ENCODE measurements around the gene STK16. TPM values are rescaled to one million over a fixed set of nuclear protein-coding genes. Genes with fewer than 3 reads are reported as not detected.
A peak's percentile ranks its signal among the peaks of the same experiment; 100 is the strongest.

Gene STK16
- total RNA-seq, 1 donor from 2014 or later: 17.5 TPM

DNA sequence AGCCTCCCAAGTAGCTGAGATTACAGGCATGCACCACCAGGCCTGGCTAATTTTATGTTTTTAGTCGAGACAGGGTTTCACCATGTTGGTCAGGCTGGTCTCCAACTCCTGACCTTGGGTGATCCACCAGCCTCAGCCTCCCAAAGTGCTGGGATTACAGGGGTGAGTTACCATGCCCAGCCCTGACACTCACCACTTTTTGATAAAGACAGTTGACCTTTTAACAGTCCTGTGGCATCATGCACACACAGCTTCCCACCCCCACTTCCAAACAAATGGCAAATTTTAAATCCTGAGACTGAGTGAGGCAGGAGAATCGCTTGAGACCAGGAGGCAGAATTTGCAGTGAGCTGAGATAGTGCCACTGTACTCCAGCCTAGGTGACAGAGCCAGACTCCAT, 27.7 kb downstream of the STK16 start:
- TF ChIP-seq, protein P1, sequence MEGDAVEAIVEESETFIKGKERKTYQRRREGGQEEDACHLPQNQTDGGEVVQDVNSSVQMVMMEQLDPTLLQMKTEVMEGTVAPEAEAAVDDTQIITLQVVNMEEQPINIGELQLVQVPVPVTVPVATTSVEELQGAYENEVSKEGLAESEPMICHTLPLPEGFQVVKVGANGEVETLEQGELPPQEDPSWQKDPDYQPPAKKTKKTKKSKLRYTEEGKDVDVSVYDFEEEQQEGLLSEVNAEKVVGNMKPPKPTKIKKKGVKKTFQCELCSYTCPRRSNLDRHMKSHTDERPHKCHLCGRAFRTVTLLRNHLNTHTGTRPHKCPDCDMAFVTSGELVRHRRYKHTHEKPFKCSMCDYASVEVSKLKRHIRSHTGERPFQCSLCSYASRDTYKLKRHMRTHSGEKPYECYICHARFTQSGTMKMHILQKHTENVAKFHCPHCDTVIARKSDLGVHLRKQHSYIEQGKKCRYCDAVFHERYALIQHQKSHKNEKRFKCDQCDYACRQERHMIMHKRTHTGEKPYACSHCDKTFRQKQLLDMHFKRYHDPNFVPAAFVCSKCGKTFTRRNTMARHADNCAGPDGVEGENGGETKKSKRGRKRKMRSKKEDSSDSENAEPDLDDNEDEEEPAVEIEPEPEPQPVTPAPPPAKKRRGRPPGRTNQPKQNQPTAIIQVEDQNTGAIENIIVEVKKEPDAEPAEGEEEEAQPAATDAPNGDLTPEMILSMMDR (conservative IDR thresholded peaks at IDR 0.05; ENCODE audit: low read depth, low read length): no peak
- DNase-seq (ENCODE audit: low read depth): no peak
- H3K4me3 ChIP-seq (ENCODE audit: low read depth, low read length): no peak overlapping the region

DNA sequence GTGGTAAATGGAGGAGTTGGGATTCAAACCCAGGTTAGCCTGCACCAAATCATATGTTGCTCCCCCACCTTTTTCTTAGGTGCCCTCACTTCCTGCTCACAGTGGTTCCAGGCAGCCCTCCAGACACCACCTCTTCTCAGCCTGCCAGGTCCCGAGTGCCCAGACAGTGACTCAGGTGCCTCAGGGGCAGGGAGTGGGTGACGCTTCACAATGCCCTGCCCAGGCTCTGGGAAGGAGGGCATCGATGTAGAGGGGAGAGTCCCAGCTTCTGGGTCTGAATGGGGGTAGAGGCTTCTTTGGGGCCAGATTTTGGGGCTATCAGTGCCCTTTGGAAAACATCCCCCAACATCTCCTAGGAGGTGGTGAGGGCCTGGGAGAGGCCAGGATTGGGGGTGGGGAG, 28.7 kb downstream of the STK16 start:
- no peak for DNase-seq (ENCODE audit: low read depth)
- H3K4me3 ChIP-seq (ENCODE audit: low read depth, low read length): no peak overlapping the region

DNA sequence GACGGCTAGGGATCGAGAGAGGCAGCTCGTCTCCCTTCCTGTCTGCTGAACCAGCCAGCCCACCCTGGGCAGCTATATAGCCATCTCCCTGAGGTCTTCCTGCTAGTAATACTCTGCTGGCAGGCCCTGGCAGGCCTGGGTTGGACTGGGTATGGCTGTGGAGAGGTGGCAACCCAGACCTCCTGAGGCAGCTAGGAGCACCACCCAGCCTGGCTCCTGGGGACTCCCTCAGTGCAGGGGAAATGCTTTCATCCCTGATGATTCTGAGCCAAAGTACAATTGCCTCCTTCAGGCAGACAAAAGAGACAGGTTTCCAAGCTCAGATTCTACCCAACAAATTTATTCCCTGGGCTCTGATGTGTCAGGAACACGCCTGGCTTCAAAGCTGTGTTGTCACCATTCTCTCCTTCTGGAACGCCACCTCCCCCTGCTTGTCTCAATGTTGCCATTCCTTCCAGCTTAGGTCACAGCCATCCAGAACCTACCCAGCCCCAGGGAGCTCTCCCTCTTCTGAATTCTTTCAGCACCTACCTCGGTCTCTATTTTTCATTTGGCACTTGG, 29.2 kb downstream of the STK16 start:
- peak; percentile 66 for DNase-seq (ENCODE audit: low read depth)
- no peak overlapping the region for H3K4me3 ChIP-seq (ENCODE audit: low read depth, low read length)
- TF ChIP-seq, protein P1 (conservative IDR thresholded peaks at IDR 0.05; ENCODE audit: low read depth, low read length): no peak

More for the DNA sequence above, 28.7 kb downstream of the STK16 start:
- TF ChIP-seq, protein P1 (conservative IDR thresholded peaks at IDR 0.05; ENCODE audit: low read depth, low read length): no peak

DNA sequence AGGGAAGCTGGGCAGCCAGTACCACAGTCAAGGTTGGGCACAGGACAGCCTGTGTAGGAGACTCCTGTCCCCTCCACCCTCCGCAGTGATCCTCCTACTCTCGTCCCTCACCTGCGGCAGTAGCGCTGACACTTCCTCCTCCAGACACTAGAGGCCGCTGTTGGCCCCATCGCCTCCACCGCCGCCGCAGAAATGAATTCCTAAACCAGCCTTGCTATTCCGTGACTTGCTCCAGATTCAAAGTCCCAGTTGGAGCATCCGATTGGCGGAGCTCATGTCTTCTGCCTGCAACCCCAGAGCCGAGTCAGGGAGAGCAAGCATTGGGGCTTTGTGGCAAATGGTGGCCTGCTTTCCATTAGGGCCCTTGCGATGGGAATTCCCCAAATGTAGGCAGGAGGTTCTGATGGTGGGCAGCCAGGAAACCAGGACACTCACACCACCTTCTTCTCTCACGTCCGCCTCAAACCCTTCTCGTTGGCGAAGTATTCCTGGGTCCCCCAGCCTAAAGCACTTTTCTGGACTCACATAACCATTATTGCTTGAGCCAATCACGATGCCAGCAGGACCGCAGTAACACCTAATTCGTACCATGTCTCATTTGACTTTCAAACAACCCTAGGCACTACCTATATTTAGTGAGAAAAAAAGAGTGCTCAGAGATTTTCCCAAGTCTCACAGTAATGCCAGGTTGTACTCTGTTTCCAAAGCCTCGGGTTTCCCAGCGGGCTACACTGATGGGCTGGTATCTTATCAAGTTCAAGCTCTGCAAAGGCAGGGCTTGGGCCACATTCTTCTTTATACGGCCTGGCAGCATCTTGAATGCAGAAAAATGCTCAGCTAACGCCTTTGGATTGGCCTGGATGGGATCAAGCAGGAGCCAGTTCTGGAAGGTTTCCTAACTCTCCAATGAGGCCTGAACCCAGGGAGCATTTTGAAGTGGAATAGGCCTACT, 32.7 kb downstream of the STK16 start:
- H3K4me3 ChIP-seq (ENCODE audit: low read depth, low read length): no peak overlapping the region
- DNase-seq (ENCODE audit: low read depth): no peak

DNA sequence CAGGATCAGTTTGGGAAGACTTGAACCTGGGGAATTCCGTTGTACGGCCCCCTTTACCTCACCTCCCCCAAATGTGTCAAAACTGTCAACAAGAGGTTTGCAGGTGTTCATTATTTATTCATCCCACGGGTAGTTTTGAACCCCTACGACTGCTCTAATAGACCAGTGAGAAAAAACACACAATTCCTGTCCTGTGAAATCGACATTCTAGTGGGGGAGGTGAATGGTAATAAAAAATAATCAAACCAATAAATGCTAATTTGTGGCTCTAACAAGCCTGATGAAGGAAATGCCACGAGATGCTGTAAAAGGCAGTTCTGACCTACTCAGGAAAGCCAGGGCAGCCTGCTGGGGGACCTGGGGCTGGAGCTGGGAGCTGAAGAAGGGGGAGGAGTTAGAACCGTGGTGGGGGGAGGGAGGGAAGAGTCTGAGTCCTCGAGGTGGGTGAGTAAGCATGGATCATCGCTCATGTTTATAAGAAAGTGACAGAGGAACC, 33.4 kb downstream of the STK16 start:
- TF ChIP-seq, protein P1 (conservative IDR thresholded peaks at IDR 0.05; ENCODE audit: low read depth, low read length): no peak
- no peak for DNase-seq (ENCODE audit: low read depth)
- peak overlapping the region; percentile 38 for H3K4me3 ChIP-seq (ENCODE audit: low read depth, low read length)

More for the DNA sequence above, 32.7 kb downstream of the STK16 start:
- TF ChIP-seq, protein P1 (conservative IDR thresholded peaks at IDR 0.05; ENCODE audit: low read depth, low read length): peak; percentile 94

DNA sequence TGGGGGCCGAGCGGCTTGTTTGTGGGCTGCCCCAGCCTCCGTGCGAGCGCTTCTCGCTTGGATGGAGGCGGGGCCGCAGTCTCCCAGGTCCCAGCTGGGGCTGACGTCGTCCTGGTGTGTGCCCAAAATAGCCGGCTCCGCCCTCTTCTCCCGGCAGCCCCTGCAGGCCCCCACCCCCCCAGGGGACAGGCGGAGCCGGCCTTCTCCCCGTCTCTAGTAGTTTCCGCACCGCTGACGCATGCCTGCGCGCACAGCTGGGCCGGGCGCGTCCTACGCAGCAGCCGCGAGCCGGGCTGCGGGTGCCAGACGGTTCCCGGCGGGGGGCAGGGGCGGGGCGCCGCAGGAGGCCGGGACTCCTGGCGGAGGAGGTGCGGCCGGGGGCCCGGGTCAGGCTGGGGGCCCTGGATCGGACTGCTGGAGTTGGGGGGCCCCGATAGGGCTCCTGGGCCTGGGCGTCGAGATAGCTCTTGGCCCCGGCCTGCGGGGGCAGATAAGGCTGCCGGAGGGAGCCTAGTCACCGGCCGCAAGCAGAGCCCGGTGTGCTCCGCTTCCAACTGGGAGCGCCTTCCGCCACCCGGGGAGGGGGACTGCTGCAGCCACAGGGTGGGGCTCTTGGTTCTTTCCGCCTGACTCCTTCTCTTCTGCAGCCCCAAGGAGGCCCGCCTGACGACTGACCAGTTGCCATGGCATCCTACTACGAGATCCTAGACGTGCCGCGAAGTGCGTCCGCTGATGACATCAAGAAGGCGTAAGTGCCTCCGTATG, 34.1 kb downstream of the STK16 start, which contains the start of gene DNAJB2:
Gene DNAJB2, plus strand, starts transcription at position 216 of the 765 bp plus-strand sequence. Its CDS starts 468 bp downstream, at position 684.
- H3K4me3 ChIP-seq (ENCODE audit: low read depth, low read length): peak within 1 kb of the TSS; percentile 78
- peak; percentile 83 for DNase-seq (ENCODE audit: low read depth)
- TF ChIP-seq, protein P1 (conservative IDR thresholded peaks at IDR 0.05; ENCODE audit: low read depth, low read length): peak; percentile 10
